LoVo (cell line): Measurements from ENCODE around the gene SGSM2.
A peak's percentile ranks its signal among the peaks of the same experiment; 100 is the strongest.

Experiments used
- DNase-seq: peaks from one replicate; pipeline ENCODE4 v3.0.0-alpha.2; 2016; ENCODE audit warnings: low spot score

The SGSM2 gene, protein sequence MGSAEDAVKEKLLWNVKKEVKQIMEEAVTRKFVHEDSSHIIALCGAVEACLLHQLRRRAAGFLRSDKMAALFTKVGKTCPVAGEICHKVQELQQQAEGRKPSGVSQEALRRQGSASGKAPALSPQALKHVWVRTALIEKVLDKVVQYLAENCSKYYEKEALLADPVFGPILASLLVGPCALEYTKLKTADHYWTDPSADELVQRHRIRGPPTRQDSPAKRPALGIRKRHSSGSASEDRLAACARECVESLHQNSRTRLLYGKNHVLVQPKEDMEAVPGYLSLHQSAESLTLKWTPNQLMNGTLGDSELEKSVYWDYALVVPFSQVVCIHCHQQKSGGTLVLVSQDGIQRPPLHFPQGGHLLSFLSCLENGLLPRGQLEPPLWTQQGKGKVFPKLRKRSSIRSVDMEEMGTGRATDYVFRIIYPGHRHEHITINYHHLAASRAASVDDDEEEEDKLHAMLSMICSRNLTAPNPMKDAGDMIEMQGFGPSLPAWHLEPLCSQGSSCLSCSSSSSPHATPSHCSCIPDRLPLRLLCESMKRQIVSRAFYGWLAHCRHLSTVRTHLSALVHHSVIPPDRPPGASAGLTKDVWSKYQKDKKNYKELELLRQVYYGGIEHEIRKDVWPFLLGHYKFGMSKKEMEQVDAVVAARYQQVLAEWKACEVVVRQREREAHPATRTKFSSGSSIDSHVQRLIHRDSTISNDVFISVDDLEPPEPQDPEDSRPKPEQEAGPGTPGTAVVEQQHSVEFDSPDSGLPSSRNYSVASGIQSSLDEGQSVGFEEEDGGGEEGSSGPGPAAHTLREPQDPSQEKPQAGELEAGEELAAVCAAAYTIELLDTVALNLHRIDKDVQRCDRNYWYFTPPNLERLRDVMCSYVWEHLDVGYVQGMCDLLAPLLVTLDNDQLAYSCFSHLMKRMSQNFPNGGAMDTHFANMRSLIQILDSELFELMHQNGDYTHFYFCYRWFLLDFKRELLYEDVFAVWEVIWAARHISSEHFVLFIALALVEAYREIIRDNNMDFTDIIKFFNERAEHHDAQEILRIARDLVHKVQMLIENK

DNA sequence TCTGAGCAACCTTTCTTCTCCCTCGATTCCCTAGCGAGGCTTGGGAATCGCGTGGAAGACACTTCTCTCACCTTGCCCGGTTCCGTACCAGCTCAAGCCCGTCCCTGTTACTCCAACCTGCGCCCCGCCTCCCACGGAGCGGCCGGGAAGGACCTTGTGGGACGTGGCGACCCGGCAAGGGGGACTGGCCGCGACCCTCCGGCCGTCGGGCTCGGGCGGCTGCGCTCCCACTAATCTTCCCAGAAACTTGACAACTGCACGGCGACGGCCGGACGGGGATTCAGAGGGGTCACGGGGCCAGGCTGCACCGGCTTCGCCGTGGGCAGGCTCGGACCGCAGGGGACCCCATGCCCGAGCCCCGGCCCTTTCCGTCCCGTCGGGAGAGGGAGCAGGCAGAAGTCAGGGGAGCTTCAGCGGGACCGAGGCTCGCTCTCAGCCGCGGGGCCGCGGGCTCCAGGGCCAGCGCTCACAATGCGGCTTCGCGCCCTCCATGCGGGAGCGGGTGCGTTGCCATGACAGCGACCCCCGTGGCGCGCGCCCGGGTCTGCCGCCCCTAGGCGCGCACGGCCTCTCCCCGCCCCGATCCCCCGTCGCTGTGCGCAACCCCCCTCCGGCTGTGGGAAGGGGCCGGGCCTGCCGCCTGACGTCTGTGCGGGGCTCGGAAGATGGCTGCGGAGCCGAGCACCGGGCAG lies at the start of gene SGSM2:
Gene SGSM2, plus strand, starts transcription at position 650 of the 692 bp plus-strand sequence. CDS start 188 bp downstream, outside the sequence.
- DNase-seq, result peak; percentile 48

DNA sequence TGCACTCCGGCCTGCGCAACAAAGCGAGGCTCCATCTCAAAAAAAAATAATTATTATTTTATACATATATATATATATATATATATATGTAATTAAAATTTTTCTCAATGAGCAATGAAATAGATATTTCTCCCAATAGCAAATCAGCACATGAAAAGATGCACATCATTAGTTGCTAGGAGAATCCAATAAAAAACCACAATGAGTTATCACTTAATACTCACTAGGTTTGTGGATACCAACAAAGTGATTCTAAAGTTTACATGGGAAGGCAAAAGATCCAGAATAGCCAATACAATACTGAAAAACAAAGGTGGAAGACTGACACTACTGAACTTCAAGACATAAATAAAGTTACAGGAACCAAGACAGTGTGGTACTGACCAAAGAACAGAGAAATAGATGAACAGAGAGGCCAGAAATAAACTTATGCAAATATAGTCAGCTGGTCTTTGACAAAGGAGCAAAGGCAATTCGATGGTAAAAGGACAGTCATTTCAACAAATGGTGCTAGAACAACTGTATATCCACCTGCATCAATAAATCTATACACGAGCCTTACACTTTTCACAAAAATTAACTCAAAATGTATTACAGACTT lies 47.3 kb upstream of the SGSM2 start:
- DNase-seq, result no peak

DNA sequence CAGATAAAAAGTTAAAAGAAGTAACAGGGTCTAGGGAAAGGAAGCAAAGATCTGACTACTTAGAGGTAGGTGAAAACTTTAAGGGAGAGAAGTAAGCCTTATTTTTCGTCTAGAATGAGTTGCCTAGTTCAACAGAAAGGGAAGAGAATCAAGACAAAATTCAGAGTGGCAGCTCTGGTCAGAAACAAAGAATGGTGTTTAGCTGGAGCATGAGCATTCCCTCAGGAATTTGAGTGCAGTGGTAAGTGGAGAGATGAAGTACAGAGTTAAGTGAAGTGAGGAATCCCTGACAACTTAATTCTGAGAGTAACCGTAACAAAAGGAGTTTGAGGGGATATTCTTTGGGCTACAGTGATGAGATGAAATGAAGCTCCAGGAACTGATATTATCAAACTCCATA lies 45.2 kb upstream of the SGSM2 start:
- DNase-seq, result no peak

DNA sequence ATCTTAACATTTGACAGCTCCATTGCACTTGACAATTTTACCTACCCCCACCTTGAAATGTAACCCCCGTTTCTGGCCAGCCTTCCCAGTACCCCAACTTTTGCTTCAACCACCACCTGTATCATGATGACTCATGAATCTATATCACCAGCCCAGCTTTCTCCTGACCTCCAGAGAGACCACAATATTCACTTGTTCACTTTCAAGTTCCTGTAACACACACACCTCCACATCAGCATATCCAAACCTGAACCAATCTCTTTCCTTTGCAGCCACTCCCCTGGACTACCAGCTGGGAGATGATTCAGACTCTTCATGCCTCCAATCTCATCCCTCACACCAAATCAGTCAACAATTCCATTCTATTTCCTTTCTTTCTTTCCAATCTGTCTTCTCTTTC lies 41.7 kb upstream of the SGSM2 start:
- DNase-seq, result no peak

DNA sequence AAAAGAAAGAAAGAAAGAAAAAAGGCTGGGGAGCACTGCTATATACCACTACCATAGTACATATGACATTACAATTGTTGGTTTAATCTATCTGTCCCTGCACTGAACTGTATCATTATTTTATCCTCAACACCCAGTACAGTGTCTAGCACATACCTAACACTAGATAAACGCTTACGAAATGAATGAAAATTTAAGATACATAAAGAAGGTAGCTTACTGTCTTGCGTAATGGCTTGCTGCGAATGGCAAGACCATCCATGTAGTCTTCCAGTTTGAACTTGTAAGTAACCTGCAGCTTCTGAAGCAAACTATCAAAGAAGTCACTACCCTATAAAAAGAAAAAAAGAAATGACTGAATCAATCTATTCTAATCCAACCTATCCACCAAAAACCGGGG lies 40.3 kb upstream of the SGSM2 start:
- no peak for DNase-seq

DNA sequence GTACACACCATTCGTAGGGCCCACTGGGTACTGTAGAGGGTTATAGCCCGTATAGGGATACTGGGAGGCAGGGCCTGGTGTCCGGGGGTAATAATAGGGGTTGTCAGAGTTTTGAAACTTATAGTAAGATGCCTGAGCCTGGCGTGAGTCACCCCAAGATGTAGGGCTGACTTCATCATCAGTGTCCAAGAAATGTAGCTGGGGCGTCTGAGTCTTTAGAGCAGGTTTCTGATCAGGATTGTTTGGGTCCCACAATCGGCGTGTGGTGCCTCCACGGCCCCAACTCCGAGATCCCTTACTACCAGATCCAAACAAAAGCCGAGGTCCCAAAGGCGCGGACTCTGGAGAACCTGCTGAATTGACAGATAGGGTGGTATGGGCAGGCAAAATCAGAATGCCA lies 38.2 kb upstream of the SGSM2 start:
- no peak for DNase-seq

DNA sequence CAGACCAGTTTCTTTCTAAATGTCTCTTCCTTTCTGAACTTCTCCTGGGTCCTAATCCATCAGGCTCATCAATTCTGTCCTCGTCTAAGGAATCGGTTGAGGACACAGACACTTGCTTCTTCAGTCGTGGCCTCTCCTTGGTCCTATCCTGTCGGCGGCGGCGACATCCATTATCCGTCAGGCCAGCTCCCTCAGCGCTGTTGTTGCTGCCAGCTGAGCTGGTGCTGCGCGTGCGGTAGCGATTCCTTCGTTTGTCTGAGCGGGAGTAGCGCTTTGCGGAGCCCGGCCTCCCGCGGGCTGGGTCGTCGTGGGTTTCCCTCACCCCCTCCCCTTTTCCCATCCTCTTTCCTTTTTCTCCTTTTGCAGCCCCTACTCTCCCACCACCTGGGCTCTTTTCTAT lies 37.5 kb upstream of the SGSM2 start:
- DNase-seq, result no peak

DNA sequence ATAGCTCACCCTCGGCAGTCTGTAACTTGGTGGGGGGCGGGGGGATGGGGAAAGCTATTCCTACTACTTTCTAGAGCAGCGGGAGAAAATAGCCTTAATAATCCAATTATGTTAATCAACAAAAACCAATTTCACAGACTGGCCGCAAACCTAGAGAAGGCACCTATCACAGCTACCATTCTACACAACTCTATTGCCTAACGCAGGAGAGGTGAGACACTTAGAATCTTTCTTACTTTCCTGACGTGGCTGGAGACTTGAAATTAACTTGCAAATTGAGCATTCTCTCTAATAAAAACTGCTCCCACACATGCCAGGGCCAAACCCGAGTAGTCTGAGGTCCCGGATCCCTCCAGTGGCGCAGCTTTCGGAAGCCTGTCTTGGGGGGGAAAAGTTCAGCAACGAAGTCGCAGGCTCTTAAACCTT lies 34.5 kb upstream of the SGSM2 start:
- DNase-seq, result peak; percentile 8

DNA sequence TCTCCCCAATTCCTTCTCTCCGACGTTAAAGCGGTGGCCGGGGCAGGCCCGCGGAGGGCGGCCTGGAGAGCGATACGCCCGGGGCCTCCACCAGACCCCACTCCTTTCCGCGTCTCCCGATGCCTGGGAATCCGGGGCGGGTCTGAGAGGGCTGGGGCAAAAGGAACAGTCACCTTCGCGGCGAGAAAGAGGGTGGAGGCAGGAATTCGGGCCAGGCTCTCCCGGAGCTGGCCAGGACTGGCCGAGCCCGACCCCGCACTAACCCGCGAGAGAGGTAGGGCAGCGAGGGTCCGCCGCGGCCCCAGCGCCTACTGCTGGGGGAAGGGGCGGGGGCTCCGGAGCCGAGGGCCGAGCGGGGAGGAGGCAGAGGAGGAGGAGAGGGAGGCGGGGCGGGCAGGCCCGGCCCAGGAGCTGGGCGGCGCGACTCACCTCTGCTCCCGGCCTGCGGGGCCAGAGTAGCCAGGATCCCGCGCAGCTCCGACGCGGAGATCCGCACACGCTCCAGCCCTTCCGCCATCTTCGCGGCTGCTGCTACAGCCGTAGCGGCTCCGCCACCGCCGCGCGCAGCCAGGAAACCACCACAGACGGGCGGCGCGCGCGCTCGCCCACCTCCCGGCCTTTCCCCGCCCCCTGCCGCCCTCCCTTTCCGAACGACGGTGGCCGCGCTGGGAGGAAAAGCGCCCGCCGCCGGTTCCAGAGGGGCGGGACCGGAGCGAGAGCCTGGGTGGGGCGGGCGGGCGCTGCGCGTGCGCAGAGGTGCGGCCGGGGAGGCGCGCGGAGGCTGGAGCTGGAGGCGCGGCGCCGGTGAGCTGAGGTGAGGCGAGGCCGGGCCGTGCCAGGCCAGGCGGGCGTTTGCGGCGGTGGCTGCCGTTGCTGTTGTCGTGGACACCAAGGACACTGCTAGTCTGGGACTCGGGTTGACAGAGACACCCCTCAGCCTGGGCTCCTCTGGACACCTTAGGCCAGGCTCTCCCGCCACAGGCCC lies 33.8 kb upstream of the SGSM2 start, which contains the start of the genes SMG6 and SRR:
Gene SMG6, minus strand, starts transcription at position 582 of the 985 bp plus-strand sequence. Its CDS starts 65 bp downstream, at position 517.
Gene SRR, plus strand, starts transcription at position 747 of the 985 bp plus-strand sequence. CDS start 11,611 bp downstream, outside the sequence.
- peak; percentile 87 for DNase-seq

DNA sequence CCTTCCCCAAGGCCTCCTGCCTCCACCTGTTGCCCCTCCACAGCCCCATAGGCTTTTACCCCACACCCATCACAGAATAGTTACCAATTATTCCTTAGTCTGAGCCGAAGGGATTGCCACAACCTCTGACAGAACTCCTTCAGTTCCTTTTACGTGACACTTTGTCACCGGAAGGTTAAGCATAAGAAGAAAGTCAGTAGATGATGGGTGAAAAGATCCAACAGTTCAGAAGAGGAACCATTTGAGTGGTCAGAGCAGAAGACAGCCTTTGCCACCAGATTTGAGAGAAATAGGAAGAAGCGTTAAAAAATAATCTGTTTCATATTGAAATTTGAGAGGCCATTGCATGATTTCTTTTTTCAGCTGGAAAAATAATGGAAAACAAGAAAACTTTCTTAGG lies 32.4 kb upstream of the SGSM2 start:
- no peak for DNase-seq

DNA sequence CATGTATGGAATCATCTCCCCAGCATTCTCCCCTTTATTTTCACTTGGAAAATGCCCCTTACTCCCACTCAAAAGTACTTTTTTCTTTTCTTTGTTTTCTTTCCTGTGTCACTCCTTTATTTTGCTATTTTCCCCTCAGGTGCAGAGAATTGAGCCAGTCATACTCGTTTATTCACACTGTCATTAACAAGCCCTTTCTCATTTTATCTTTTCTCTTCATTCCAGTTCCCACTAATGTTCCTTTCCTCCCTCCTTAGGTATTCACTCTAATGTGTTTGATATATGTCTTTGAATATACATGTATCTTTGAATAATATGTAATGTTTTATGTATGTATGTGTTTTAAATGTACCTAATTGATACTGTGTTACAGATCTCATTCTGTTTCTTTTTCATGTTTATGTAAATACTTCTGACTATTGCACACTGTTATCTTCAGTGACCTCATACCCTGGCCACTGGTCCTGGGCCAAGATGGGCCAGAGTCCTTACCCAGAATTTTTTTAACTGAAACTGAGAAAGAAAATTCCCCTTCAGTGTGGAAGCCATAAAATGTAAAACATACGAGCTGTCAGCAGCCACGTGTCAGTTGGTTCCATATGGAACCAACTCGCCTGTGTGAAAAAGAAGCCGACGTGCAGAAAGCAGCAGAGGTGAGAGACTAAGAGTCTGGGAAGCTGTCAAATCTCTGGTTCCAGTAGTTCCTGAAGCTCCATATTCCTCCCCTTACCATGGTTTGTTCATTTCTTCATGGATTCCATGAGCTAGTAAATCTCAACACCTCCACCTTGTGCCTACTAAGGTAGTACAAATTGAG lies 27.8 kb upstream of the SGSM2 start:
- DNase-seq, result no peak

DNA sequence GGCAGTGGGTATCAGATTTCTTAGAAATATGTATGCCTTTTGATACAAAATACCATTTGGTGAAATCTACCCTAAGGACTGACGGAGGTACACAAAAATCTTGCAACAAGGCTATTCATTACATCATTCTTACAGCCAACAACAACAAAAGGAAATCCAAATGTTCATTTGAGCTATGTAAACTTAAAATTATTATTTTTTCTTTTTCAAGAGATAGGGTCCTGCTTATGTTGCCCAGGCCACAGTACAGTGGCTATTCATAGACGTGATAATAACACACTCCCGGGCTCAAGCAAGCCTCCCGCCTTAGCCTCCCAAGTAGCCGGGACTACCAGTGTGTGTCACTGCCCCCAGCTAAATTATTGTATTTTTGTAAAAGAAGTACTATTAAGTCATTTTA lies 24.6 kb upstream of the SGSM2 start:
- DNase-seq, result no peak

DNA sequence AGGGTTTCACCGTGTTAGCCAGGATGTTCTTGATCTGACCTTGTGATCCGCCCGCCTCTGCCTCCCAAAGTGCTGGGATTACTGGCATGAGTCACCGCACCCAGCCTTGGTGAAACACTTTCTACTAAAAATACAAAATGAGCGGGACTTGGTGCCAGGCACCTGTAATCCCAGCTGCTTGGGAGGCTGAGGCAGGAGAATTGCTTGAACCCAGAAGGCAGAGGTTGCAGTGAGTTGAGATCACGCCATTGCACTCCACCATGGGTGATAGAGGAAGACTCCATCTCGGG lies 20.4 kb upstream of the SGSM2 start:
- peak; percentile 25 for DNase-seq

DNA sequence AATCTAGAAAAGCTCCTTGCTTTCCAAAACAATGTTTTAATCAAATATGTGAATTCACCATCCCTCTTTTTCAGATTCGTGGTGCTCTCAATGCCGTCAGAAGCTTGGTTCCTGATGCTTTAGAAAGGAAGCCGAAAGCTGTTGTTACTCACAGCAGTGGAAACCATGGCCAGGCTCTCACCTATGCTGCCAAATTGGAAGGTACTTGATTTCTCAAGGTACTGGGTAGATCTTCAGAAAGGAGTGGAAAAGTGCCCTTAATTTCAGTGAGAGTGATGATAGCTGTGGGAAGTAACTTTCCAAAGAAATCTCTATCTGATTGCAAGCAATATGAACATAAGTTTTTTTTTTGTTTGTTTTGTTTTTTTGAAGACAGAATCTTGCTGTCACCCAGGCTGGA lies 19.5 kb upstream of the SGSM2 start:
- no peak for DNase-seq

DNA sequence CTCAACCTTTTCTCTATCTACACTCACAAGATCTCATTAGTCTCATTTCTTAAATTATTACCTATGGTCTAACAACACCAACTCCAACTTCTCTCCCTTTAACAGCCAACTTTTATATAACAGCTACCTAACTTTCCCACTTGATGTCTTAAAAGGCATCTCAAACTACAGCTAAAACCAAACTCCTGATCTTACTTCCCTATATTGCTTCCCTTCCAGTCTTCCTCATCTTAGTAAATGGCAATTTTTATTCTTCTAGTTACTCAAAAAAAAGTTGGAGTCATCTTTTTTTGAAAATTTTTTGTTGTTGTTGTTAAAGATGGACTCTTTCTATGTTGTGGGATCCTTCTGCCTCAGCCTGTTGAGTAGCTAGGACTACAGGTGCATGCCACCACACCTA lies 18.2 kb upstream of the SGSM2 start:
- DNase-seq, result no peak

DNA sequence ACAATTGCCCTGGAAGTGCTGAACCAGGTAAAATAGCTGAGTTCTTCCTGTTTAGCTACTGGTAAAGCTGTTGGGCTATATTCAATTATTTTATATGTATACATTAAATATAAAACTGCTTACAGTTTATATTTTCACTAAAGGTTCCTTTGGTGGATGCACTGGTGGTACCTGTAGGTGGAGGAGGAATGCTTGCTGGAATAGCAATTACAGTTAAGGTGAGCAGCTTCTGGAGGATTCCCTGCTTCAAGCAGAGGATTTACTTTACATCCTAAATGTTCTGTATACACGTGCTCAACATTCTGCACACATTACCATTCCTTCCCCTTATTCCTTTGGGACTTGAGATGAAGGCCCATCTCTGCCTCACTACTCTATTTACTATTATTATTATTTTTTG lies 15.9 kb upstream of the SGSM2 start:
- DNase-seq, result no peak

DNA sequence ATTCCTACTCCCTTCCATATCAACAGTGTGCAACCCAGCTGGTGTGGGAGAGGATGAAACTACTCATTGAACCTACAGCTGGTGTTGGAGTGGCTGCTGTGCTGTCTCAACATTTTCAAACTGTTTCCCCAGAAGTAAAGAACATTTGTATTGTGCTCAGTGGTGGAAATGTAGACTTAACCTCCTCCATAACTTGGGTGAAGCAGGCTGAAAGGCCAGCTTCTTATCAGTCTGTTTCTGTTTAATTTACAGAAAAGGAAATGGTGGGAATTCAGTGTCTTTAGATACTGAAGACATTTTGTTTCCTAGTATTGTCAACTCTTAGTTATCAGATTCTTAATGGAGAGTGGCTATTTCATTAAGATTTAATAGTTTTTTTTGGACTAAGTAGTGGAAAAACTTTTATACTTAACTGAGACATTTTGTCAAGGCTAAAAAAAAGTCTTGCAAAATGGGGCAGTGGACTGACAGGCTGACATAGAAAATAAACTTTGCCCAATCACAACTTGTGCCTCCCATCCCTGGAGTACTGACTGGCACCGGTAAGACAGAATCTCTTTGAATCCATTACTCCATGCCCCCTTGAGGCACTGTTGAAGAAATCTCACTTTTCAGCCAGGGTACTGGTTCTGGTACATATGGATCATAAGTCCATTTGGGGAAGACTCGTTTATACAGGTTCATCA lies 13.5 kb upstream of the SGSM2 start:
- no peak for DNase-seq

DNA sequence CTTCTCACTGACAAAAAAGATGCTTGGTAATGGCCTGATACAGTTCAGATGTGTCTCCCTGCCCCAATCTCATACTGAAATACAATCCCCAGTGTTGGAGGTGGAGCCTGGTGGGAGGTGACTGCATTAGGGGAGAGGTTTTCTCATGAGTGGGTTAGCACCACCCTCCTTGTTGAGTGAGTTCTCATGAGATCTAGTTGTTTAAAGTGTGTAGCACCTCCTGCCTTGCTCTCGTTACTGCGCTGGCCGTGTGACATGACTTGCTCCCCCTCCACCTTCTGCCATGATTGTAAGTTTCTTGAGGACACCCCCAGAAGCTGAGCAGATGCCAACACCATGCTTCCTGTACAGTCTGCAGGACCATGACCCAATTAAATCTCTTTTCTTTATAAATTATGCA lies 6.0 kb upstream of the SGSM2 start:
- no peak for DNase-seq

DNA sequence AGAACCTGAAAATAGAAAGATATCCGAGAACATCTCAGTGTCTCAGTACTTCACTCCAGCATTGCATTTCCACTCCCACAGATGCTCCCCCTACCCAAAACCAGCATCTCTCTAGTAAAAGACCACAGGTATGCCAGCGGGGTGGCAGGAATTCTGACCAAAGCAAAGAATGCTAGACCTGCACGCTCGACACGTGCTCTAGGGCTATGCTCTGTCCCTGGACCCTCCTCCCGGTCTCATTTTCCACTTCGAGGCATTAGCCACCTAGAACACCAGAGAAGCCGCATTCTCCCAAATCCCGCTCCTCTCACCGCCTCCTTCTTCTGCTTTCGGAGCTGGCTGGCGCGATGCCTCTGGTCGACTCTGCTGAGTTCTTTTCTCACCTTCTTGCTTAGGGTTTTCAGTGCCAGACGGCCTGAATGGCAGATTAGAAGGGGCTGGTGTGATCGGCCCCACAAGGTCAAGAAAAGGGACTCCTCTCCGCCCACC lies 1.5 kb upstream of the SGSM2 start:
- DNase-seq, result no peak
